ENCODE data around the gene RNF114.

GRCh38 chr20:49966861-49967260, 30.7 kb downstream of the RNF114 start:
- TF ChIP-seq CTCF (optimal IDR thresholded peaks at IDR 0.05 in 1 of 3, IDR thresholded peaks at IDR 0.05 in 1 of 3, conservative IDR thresholded peaks at IDR 0.05 in 1 of 3; ENCODE audit: extremely low read depth in 1 of 3, insufficient read depth in 2 of 3, low read length in 3 of 3), result no peak
- TF ChIP-seq EZH2 (IDR thresholded peaks at IDR 0.05; ENCODE audit: low read length), result no peak
